HG03354 (cell line): ENCODE results near the gene PIPOX.

ENCODE experiments used
- ATAC-seq: cut with Tn5 transposase; IDR thresholded peaks from one replicate; pipeline ENCODE4 v1.9.1; 2021; ENCODE audit warnings: mild to moderate bottlenecking; ENCODE audit not compliant: unreplicated experiment, poor library complexity, severe bottlenecking

Gene PIPOX

DNA sequence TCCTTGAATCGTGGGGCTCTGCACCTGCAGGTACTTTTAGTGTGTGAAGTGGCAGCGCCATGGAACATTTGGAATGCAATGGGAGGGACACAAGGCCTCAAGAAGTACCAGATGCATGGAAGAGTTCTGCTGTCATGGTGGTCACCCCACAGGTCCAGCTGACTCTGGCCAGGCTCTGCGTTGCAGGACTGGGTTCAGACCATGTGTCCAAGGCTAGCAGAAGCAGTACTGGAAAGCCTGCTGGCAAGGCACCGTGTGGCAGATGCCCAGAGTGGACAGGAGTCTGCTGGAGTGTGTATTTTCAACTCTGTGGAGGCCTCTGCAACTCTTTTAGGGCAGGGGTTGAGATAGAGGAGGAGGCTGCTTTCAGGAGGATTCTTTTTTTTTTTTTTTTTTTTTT, 2.1 kb downstream of the PIPOX start:
- ATAC-seq = no peak

DNA sequence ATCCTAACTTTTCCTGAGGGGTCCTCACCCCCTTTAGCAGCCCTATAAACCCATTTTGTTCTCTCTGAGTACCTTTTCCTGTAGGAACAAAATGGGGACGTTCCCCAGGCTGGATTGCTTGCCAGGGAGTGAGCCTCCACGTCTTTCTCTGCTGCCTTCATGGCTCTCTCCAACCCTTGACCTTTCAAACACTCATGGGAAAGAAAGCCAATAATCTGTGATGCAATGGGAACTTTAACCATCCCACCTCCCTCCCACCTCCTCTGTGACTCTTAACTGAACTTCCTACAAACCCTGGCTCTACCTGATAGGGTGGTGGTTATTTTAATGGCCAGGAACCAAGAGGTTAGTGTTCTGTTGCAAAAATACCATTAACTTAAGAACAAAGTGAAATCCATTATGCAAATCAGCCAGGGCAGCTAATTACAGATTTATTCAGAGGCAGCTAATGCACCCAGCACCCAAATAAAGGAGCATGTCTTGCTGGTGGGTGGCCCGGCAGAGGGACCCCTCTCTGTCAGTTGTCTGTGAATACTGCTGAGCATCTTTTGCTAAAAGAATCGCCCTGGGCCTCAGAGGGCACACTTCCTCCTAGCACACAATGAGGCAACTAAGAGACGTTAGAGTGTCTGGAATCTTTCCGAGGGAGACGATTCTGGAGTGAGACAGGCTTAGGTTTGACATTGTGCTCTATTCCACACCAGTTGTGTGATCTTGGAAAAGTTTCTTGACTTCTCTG, 3.0 kb downstream of the PIPOX start:
- no peak for ATAC-seq

DNA sequence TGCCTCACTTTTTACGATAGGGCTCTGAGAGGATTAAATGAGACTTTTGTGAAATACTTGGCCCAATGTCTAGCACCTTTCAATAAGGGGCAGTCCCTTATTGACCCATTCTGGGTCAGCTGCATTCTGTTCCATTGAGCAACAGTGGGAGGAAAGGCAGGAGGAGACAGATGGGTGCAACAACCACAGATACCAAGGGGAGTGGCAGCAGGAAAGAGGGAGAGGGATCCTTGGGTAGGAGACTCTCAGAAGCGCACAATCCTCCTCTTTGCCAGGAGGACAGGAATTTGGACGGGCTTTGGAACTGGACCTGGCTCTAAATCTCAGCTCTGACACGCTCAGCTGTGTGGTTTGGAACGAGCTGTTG, 3.5 kb downstream of the PIPOX start:
- no peak for ATAC-seq

DNA sequence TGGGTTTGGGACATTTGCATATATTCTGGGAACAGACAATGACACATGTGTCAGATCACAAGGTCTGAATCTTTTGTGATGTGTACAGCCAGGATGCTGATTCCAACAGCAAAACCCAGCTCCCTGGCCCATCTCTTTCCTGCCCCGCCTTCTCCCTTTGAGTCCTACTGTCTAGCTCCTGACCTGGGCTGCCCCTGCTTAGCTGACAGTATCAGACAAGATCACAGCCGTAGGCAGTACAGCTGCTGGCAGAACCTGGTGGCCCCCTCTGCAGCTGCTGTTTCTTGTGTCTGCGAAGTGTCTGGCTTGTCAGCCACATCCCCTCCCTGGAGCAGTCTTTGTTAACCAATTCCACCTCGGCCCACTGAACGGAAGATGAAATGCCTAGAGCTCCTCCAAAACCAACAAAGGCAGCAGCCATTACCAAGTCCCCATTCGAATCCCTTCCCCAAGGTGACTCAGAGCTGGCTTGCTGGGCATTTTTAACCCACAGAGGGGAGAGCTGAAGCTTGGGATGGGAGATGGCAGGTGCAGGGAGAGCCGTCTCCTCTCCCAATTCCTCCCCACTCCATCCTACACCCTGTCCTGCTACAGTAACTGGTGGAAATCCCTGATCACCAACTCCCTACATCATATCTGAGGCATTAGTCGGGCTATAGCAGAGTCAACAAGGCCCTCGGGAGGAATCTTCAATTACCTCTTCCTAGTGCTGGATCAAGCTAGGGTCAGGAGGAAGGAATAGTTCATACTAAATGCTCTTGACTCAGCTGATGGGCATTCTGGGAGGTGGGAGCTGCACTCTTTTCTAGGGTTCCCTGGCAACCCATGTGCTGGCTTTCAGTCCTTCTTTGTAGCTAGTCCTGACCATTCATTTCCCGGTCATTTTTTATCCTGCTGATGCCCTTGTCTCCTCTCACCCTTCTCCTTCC, 5.8 kb downstream of the PIPOX start:
- no peak for ATAC-seq

DNA sequence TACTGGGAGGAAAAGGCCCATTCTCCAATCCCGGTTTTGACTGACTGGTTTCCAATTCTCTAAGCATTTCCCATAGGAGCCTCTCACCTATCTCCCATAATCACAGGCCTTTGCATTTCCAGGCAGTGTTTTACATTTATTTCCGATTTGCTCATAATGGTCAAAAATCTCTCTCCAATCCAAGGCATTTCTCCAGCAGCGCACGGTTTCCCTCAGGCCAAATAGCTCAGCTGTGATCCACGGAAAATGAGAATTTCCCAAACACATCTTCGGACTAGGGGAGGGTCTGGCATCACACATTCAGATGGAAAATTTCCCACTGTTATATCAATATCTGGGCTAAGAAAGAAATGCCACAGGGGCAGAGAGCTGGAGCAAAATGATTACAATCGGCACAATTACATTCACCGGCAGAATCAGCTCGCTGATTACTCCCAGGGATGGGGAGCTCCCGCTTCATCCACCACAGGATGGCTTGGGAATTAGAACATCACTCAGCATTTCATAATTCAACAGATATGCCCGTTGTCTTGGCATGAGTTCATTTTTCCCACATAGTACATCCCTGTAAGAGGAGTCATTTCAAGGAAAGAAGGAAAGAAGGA, 6.7 kb downstream of the PIPOX start:
- ATAC-seq = no peak

DNA sequence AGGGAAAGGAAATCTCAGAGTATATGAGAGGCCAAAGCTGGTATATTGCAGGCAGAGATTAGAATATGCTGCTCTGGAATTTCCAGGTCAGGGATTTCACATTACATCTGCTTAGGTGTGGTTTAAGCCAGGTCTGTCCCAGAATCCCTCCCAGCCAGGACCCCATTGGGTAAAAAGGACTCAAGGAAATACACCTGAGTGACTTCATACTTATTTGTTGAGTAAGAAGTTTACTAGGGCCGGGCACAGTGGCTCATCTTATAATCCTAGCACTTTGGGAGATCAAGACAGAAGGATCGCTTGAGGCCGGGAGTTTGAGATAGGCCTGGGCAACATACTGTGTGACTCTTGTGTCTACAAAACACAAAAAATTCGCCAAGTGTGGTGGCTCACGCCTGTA, 7.2 kb downstream of the PIPOX start:
- no peak for ATAC-seq

DNA sequence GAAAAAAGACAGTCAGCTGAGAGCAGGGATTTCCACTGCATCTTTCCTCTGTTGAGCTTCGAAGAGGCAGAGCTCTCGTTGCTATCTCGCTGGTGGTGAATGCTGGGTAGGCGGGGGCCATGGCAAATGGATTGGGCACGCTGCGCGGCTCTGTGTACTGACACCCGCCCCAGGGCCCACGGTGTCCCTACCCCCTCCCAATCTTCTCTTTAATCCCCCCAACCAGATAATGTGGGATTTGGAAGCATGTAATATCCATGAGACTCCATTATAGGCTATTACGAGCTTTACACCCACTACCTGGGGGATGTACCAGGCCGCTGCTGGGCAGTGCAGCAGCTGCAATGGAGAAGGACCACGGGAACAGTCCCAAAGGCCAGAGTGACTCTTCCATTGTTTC, 8.3 kb downstream of the PIPOX start:
- no peak for ATAC-seq

DNA sequence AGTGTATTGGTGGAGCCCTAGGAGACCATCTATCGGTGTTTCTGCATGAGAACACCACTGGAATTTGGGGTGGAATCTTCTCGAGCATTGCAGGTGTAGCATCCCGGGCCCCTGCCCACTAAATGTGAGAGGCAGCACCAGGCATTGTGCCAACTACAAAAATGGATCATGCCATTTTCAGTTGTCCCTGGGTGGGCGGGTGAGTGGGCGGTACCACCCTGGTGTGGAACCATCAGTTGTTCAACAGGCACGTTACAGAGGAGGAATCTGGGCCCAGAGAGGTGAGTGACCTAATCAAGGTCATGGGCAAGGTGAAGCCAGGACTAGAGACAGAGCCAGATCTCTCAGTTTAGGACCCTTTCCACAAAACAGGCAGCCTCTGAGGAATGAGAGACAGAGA, 8.8 kb downstream of the PIPOX start:
- no peak for ATAC-seq

DNA sequence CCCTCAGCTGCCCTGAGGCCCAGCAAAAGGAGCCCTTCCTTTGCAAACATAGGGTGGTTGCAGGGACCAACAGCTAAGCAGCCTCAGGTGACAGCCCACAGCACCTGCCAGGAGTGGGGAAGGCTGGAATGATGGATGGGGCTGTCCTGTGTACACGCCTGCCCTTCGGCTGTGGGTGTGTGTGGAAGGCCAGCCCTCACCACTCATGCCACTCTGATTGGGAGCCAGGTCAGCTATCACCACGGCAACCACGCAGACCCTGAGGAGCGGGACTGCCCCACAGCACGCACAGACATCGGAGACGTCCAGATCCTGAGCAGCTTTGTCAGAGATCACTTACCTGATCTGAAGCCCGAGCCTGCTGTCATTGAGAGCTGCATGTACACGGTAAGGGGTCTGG, 11.9 kb downstream of the PIPOX start:
- ATAC-seq = no peak

DNA sequence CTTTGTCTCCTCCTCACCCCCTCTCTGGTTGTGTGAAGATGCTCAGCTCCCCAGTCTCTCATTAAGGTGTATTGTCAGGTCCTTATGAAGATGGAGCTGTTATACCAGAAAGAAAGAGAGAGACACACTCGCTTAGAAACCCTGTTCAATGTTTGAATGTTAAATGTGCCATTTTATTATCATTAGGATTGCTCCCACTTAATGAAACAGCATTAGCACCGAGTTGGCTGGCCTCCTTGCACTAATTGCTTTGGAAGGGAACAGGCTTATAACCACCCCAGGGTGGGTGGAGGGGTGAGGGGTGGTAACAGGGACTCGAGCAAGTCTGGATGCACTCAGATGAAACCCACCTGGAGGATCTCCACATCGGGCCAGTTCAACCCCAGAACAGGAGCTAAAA, 14.4 kb downstream of the PIPOX start:
- no peak for ATAC-seq

DNA sequence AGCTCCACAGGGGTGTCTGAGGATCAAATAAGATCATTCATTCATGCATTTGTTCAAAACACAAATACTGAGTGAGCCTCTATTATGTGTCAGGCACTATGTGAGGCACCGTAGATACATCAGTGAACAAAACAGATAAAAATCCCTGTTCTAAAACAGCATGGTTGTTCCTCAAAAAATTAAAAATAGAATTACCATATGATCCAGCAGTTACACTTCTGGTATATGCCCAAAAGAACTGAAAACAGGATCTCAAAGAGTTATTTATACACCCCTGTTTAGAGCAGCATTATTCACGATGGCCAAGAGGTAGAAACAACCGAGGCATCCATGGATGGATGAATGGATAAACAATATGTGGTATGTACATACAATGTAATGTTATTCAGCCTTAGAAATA, 15.4 kb downstream of the PIPOX start:
- ATAC-seq = no peak

DNA sequence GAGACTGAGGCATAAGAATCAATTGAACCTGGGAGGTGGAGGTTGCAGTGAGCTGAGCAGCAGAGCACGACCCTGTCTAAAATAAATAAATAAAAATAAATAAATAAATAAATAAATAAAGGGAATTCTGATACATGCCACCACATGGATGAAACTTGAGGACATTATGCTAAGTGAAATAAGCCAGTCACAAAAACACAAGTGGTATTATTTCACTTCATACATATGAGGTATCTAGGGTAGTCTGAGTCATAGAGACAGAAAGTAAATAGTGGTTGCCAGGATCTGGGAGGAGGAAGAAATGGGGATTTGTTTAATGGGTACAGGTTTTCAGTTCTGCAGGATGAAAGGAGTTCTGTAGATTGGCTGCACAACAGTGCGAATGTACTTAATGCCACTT, 16.3 kb downstream of the PIPOX start:
- no peak for ATAC-seq

DNA sequence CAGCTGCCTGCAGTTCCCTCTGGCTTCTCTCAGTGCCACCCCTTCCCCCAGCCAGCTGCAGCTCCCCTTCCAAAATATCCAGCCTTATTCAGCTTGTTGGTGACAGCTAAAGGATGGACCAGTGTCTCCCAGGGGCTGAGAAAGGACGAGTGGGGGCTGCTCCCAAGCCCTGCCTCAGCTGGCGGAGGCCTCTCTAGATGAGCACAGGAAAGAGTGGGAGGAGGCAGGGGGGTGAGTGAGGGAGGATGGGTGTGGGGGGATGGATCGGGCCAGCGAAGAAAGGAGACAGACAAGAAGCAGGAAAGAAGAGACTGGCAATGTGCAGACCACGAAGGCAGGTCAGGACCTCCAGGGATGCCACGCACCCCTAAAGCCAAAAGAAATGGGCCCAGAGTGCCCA, 17.5 kb downstream of the PIPOX start:
- ATAC-seq = no peak

DNA sequence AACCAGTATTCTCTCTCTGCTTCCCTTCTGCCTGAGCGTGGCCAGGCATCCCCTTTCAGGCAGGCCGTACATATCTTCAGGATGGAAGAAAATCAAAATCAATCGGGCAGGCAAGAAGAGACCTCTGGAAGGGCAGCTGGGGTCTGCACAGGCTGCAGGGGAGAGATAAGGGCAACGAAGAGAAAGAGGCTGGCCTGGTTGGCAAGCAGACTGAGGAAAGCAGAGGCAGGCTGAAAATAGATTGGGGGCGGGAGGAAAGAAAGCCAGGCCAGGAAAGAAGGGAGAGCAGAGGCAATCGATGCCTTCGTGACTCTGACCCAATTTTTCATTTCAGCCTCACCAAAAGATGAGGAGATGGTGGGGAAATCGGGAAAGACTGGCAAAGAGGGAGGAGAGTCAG, 18.1 kb downstream of the PIPOX start:
- ATAC-seq = no peak

DNA sequence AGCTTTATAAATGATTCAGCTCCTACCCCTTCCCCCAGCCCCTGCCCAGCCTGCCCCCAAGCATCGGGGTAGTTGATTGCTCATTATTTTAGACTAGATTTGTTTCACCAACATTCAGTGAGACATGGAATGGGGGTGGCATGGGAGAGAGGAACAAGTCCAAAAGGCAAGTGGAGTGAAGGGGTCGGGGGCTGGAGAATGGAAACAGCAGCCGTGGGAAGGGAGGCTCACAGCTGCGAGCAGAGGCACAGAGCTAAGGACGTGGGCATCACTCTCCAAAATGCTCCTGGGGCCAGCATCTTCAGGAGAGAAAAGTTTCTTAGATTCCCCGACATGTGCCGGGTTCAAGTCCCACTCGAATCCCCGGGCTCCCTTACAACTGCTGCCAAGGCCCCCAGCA, 19.3 kb downstream of the PIPOX start:
- no peak for ATAC-seq

DNA sequence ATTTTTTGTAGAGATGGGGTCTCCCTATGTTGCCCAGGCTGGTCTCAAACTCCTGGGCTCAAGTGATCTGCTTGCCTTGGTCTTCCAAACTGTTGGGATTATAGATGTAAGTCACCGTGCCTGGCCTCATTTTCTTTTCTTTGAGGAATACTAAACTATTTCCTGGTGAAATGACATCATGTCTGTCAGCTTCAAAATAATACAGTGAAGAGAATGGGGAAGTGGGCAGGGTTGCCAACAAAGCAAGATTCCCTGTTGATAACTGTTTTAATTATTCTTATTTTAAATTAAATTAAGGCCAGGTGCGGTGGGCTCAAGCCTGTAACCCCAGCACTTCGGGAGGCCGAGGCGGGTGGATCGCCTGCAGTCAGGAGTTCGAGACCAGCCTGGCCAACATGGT, 21.1 kb downstream of the PIPOX start:
- ATAC-seq = no peak

DNA sequence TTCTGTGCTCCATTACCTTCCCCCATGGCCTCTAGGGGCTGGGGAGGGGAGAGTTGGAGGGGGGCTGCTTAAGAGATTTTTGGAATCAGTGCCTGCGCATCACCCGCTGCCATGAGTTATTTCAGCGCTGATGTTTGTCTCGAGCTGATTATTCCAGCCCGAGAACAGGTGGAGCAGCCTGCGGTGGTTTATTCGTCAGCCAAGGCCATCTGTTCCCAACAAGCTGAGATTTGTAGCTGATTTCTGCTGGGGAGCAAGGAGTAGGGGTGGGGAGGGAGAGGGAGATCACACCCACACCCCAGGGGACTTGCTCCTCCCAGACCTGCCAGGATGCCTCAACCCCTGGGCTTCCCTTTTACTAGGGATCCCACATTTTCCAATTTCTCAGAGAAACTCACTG, 23.1 kb downstream of the PIPOX start:
- no peak for ATAC-seq

DNA sequence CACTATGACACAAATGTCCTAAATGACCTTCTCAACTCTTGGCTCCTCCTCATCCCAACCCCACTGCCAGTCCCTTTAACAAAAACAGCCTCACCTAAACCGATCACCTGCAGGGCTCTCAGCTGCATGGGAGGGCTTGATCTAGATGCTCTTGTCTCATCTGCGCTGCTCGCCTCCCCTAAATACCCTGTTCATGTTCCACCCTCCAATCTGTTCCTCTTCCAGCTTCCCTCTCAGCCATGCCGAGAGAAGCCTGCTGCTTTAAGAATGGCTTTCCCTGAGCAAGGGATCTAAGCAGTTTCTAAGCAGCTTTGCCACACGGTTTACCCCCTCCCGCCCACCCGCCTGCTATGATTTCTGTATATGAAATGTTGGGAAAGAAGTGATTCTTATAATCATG, 23.7 kb downstream of the PIPOX start:
- no peak for ATAC-seq

DNA sequence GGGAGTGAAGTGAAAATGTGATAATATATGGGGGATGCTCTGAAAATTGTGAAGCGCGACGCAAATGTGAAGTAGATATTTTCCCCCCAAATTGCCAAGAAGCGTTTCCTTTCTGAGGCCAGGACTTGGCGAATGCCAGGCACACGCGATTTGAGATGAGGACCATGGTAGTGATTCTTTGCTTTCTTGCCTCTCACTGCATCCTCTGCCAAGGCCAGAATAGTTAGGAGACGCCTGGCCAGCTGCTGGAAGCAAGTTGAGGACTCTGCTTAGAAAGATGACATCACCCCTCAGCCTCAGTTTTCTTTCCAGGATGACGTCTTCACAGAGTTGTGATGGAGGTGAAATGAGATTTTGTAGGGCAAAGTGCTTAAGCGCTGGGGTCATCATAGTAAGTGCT, 25.9 kb downstream of the PIPOX start:
- no peak for ATAC-seq

DNA sequence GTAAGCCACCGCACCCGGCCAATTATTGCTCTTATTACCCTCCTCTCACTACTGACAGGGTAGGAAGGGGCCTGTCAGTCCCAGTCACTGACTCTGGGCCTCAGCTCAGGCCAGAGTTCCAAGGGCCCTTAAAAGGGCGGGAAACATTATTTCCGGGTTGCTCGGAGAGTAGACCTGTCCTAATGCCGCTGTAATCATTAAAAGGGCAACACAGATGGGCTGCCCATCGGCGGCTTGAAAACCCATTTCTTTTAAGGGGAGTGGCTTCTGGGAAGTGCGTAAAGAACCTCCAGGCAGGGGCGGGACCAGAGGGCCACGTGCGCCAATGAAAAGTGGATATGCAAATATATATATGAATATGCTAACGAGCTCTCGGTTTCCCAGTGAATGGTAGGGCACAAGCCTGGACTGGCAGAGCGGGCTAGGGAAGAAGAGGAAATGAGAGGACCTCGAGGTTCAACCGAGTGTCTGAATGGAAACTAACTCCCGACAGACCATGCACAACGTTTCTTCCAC, 26.6 kb downstream of the PIPOX start:
- no peak for ATAC-seq

DNA sequence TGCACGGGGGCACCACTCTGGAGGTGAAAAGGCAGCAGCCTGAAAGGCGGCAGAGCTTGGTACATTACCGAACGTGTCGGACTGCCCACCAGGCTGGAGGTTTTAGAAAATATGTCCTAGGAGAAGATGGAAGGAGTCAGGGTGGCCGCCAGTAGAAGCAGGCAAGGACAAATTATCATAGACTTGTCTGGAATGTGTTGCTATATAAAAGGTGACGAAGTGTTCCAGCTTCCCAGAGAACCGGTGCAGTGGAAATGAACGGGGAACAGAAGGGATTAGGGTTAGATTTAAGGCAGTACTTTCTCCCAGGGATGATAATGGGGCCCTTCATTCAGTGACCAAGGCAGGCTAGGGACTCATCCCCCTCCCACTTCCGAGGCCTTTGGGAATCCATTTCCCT, 27.4 kb downstream of the PIPOX start:
- no peak for ATAC-seq
